ENCODE results near the gene MLNR.

MLNR gene, protein sequence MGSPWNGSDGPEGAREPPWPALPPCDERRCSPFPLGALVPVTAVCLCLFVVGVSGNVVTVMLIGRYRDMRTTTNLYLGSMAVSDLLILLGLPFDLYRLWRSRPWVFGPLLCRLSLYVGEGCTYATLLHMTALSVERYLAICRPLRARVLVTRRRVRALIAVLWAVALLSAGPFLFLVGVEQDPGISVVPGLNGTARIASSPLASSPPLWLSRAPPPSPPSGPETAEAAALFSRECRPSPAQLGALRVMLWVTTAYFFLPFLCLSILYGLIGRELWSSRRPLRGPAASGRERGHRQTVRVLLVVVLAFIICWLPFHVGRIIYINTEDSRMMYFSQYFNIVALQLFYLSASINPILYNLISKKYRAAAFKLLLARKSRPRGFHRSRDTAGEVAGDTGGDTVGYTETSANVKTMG

GRCh38 chr13:49220036-49220855 lies at the start of gene MLNR:
Gene MLNR (plus strand): TSS chr13:49220338. CDS start chr13:49220338, 0 bp downstream.
- DNase-seq (ENCODE audit: low read depth), result no peak
- peak within 1 kb of the TSS; percentile 22 for H3K4me3 ChIP-seq (replicated peaks; ENCODE audit: low read depth, low read length)
- TF ChIP-seq, protein P1, sequence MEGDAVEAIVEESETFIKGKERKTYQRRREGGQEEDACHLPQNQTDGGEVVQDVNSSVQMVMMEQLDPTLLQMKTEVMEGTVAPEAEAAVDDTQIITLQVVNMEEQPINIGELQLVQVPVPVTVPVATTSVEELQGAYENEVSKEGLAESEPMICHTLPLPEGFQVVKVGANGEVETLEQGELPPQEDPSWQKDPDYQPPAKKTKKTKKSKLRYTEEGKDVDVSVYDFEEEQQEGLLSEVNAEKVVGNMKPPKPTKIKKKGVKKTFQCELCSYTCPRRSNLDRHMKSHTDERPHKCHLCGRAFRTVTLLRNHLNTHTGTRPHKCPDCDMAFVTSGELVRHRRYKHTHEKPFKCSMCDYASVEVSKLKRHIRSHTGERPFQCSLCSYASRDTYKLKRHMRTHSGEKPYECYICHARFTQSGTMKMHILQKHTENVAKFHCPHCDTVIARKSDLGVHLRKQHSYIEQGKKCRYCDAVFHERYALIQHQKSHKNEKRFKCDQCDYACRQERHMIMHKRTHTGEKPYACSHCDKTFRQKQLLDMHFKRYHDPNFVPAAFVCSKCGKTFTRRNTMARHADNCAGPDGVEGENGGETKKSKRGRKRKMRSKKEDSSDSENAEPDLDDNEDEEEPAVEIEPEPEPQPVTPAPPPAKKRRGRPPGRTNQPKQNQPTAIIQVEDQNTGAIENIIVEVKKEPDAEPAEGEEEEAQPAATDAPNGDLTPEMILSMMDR (IDR thresholded peaks at IDR 0.05; ENCODE audit: low read length, missing control alignments), result no peak

- DNase-seq (ENCODE audit: low read depth), result no peak
- TF ChIP-seq, protein P1 (IDR thresholded peaks at IDR 0.05; ENCODE audit: low read length, missing control alignments), result no peak
- H3K4me3 ChIP-seq (replicated peaks; ENCODE audit: low read depth, low read length), result no peak overlapping the region
Observed at GRCh38 chr13:49171359-49171758, 48.8 kb upstream of the MLNR start.

GRCh38 chr13:49183672-49184325 lies 36.3 kb upstream of the MLNR start:
- no peak overlapping the region for H3K4me3 ChIP-seq (replicated peaks; ENCODE audit: low read depth, low read length)
- peak; percentile 16 for DNase-seq (ENCODE audit: low read depth)
- TF ChIP-seq, protein P1 (IDR thresholded peaks at IDR 0.05; ENCODE audit: low read length, missing control alignments), result no peak

DNA sequence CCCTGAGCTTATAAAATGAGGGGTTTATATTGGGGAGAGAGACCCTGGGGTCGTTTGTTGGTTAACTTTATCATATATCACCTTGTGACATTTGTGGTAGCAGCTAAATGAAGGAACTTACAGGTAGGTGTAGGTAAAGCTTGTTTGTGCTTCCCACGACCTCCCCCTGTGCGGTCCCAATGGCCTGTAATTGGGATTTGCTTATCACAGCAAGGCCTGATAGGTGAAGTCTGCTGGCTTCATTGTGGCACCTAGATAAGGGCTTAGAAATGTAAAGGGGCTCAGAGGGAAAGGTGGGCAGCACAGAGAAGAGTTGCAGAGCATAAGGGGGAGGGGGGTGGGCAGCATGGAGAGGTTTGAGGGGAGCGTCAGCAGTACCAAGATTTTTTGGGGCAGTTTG lies 35.5 kb upstream of the MLNR start:
- TF ChIP-seq, protein P1 (IDR thresholded peaks at IDR 0.05; ENCODE audit: low read length, missing control alignments), result no peak
- no peak for DNase-seq (ENCODE audit: low read depth)
- H3K4me3 ChIP-seq (replicated peaks; ENCODE audit: low read depth, low read length), result no peak overlapping the region

DNA sequence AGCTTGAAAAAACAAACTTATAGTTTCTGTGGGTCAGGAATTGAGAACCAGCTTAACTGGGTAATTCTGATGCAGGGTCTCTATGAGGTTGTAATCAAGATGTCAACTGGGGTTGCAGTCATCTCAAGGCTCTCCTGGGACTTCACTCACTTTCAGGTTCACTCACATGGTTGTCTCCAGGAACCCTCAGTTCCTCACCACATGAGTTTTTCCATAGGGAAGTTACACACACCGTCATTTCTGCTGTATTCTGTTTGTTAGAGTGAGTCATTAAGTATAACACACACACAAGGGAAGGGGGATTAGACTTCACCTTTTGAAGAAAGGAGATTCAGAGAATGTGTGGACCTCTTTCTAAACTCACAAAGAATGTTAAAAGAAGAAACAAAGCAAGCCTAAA lies 34.9 kb upstream of the MLNR start:
- TF ChIP-seq, protein P1 (IDR thresholded peaks at IDR 0.05; ENCODE audit: low read length, missing control alignments), result no peak
- H3K4me3 ChIP-seq (replicated peaks; ENCODE audit: low read depth, low read length), result no peak overlapping the region
- no peak for DNase-seq (ENCODE audit: low read depth)

DNA sequence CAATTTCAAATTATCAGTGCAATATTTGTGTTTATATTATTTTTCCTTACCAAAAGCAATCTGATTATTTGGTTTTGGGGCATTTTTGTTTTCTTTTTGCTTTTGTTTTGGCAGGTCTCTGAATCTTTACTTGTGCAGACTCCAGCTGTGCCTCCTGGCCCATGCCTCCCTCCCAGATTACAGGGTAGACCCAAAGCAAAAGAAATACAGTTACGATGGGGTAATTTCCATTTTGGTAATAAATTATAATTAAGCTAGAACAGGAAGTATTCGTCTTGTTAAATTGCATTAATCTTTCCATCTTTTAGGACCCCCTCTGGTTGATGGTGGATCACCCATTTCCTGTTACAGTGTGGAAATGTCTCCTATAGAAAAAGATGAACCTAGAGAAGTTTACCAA lies 29.2 kb upstream of the MLNR start:
- DNase-seq (ENCODE audit: low read depth), result no peak
- TF ChIP-seq, protein P1 (IDR thresholded peaks at IDR 0.05; ENCODE audit: low read length, missing control alignments), result no peak
- no peak overlapping the region for H3K4me3 ChIP-seq (replicated peaks; ENCODE audit: low read depth, low read length)

Data from fibroblast of pulmonary artery (primary cell).